MM.1S (cell line): ENCODE measurements around the gene ARFGEF3.

Source experiments
- DNase-seq: peaks from one replicate; pipeline ENCODE4 v3.0.0-alpha.2; 2015
- H2AFZ ChIP-seq: fragments of 300-600 bp; sonication (generic); 2 replicates; pipeline ENCODE4 v1.6.0; 2016; ENCODE audit warnings: antibody characterized with exemption, low read length
- H3F3A ChIP-seq: fragments of 300-600 bp; sonication (generic); 2 replicates; pipeline ENCODE4 v1.6.1; 2016; ENCODE audit warnings: mild to moderate bottlenecking, antibody characterized with exemption, low read length, moderate library complexity, mixed read lengths; ENCODE audit not compliant: insufficient read depth
- H3K27ac ChIP-seq: fragments of 300-600 bp; sonication (generic); 2 replicates; pipeline ENCODE4 v1.5.1; 2016; ENCODE audit warnings: mild to moderate bottlenecking, low read length
- H3K27me3 ChIP-seq: fragments of 300-600 bp; sonication (generic); replicated peaks from 2 replicates; pipeline ENCODE4 v1.6.0; 2016; ENCODE audit warnings: low read length; ENCODE audit not compliant: insufficient read depth
- H3K36me3 ChIP-seq: fragments of 300-600 bp; sonication (generic); replicated peaks from 2 replicates; pipeline ENCODE4 v1.6.1; 2016; ENCODE audit warnings: mild to moderate bottlenecking, low read length, mixed read lengths; ENCODE audit not compliant: insufficient read depth
- H3K4me1 ChIP-seq: fragments of 300-600 bp; sonication (generic); 2 replicates; pipeline ENCODE4 v1.6.1; 2016; ENCODE audit warnings: low read length, mixed read lengths
- H3K4me2 ChIP-seq: fragments of 300-600 bp; sonication (generic); 2 replicates; pipeline ENCODE4 v1.6.0; 2016; ENCODE audit warnings: low read depth, low read length
- H3K4me3 ChIP-seq: fragments of 300-600 bp; sonication (generic); 2 replicates; pipeline ENCODE4 v1.5.1; 2016; ENCODE audit warnings: low read length, mixed read lengths
- H3K79me2 ChIP-seq: fragments of 300-600 bp; sonication (generic); 2 replicates; pipeline ENCODE4 v1.6.1; 2016; ENCODE audit warnings: mixed run types, low read length, mixed read lengths
- H3K9ac ChIP-seq: fragments of 300-600 bp; sonication (generic); 2 replicates; pipeline ENCODE4 v1.6.1; 2016; ENCODE audit warnings: low read length, mixed read lengths
- H3K9me2 ChIP-seq: fragments of 300-600 bp; sonication (generic); replicated peaks from 2 replicates; pipeline ENCODE4 v1.6.1; 2016; ENCODE audit warnings: mild to moderate bottlenecking, low read length, mixed read lengths; ENCODE audit not compliant: insufficient read depth
- H3K9me3 ChIP-seq: fragments of 300-600 bp; sonication (generic); replicated peaks from 2 replicates; pipeline ENCODE4 v1.6.1; 2016; ENCODE audit warnings: mild to moderate bottlenecking, low read length, mixed read lengths; ENCODE audit not compliant: insufficient read depth
- H4K20me1 ChIP-seq: fragments of 300-600 bp; sonication (generic); 2 replicates; pipeline ENCODE4 v1.6.1; 2016; ENCODE audit warnings: mild to moderate bottlenecking, low read length, moderate library complexity, mixed read lengths; ENCODE audit not compliant: insufficient read depth
- EZH2 ChIP-seq: fragments of 300-600 bp; sonication (generic); optimal IDR thresholded peaks from 2 replicates; pipeline ENCODE3; 2017; ENCODE audit warnings: low read depth, mild to moderate bottlenecking, antibody characterized with exemption, low read length, mixed read lengths
- EZH2phosphoT487 ChIP-seq: fragments of 300-600 bp; sonication (generic); IDR thresholded peaks from 2 replicates; pipeline ENCODE4 v1.6.1; 2018; ENCODE audit warnings: antibody characterized with exemption, low read length
- TF ChIP-seq, protein P1 (sequence below): fragments of 300-600 bp; sonication (generic); IDR thresholded peaks from 2 replicates; pipeline ENCODE4 v1.5.1; 2016; ENCODE audit warnings: antibody characterized with exemption, low read length, mixed read lengths

ARFGEF3 gene

DNA sequence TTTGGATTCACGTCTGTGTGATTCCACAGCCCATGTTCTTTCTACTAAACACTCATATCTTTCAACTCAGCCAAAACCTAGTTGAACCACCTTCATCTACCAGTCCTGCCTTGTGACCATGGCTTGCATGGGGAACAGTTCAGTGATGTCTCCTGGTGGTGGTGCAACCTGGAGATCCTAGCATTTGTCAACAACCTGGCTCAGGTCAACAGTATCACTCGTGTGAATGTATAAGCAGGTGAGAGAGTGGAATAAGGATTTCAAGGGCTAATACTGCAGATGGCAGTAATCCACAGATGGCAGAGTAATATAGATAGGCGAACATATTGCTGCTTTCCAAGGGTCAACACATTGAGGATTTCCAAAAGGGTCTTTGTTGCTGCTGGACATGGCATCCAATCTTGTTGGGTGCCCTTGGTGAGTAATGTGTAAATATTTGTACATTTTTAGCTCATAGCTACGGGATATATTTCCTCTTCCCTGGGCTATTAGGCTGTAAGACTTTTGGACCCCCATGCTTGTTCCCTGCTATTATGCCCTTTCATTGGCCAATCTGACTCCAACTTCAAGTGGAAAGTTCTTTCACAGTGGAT, 43.1 kb downstream of the ARFGEF3 start:
- Histone ChIP-seq H4K20me1 (no peaks in the 10 kb centered on the region), H3K9me3 (no peaks in the 10 kb centered on the region), H3K36me3 (no peaks in the 10 kb centered on the region), H3K4me3 (no peak overlapping the region), H3K27me3 (no peaks in the 10 kb centered on the region), H3F3A (no peaks in the 10 kb centered on the region), H3K79me2 (no peaks in the 10 kb centered on the region), H3K4me1 (peaks cover 5% of the 10 kb centered on the region), H3K27ac (no peak overlapping the region), H2AFZ (no peak overlapping the region), H3K4me2 (no peak overlapping the region), H3K9me2 (no peaks in the 10 kb centered on the region), H3K9ac (no peak overlapping the region)
- TF ChIP-seq EZH2 (no peak), EZH2phosphoT487 (no peak)
- TF ChIP-seq, protein P1, sequence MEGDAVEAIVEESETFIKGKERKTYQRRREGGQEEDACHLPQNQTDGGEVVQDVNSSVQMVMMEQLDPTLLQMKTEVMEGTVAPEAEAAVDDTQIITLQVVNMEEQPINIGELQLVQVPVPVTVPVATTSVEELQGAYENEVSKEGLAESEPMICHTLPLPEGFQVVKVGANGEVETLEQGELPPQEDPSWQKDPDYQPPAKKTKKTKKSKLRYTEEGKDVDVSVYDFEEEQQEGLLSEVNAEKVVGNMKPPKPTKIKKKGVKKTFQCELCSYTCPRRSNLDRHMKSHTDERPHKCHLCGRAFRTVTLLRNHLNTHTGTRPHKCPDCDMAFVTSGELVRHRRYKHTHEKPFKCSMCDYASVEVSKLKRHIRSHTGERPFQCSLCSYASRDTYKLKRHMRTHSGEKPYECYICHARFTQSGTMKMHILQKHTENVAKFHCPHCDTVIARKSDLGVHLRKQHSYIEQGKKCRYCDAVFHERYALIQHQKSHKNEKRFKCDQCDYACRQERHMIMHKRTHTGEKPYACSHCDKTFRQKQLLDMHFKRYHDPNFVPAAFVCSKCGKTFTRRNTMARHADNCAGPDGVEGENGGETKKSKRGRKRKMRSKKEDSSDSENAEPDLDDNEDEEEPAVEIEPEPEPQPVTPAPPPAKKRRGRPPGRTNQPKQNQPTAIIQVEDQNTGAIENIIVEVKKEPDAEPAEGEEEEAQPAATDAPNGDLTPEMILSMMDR = no peak
- no peak for DNase-seq

DNA sequence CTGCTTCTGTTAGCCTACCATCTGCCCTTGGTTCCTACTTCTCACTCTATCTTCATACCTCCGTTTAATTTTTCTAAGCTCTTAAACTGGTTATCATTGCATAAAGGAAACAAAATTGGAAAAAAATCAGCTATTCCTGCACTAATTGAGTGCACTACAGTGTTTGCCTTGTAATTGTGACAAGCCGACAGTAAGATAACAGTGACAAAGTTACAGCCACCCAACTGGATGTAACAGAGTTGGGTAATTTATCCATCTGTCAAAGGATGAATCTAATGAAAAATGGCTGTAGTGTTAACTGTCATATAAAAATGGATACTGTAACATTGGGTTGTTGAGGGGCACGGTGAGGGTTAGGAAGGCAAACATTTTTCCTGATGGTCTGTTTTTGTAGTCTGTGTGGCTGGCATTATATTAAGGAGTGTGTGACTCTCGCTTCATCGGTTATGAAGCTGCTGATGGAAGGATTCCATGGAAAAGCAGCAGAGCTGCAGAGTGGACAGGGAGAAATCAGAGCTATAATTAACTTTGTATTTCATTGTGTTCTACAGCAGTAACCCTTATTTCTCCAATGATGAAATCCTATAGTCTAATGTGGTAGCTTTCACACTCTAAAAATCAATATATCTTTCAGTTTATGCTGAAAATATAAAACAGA, 43.8 kb downstream of the ARFGEF3 start:
- no peak overlapping the region for H3K4me3 ChIP-seq
- peaks cover 5% of the 10 kb centered on the region for H3K4me1 ChIP-seq
- no peaks in the 10 kb centered on the region for H3K9me2 ChIP-seq
- no peaks in the 10 kb centered on the region for H3F3A ChIP-seq
- H2AFZ ChIP-seq = no peak overlapping the region
- TF ChIP-seq EZH2phosphoT487 = no peak
- TF ChIP-seq, protein P1 = no peak
- no peak for TF ChIP-seq EZH2
- no peaks in the 10 kb centered on the region for H4K20me1 ChIP-seq
- no peak overlapping the region for H3K4me2 ChIP-seq
- no peak for DNase-seq
- H3K79me2 ChIP-seq = no peaks in the 10 kb centered on the region
- no peaks in the 10 kb centered on the region for H3K36me3 ChIP-seq
- H3K27ac ChIP-seq = no peak overlapping the region
- no peak overlapping the region for H3K9ac ChIP-seq
- H3K9me3 ChIP-seq = no peaks in the 10 kb centered on the region
- no peaks in the 10 kb centered on the region for H3K27me3 ChIP-seq

DNA sequence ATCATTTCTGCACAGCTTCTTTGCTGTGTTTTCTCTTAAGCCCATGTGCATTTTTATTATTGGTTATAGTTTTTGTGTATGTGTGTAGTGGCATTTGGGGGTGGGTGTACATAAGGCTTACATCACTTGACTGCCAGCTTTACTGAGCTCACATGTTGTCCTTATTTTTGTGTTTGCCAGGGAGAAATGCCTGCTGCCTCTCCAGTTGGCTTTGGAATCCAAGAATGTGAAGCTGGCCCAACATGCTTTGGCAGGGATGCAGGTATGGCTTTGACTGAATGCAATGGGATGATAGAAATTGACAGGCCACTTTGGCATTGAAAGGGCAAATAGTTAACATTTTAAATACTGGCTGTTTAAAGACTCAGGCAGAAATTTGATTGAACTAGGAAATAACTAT, 45.1 kb downstream of the ARFGEF3 start:
- Histone ChIP-seq H3K27me3 (no peaks in the 10 kb centered on the region), H2AFZ (no peak overlapping the region), H3K79me2 (no peaks in the 10 kb centered on the region), H3F3A (no peaks in the 10 kb centered on the region), H3K9me2 (no peaks in the 10 kb centered on the region), H3K4me1 (peaks cover 5% of the 10 kb centered on the region), H3K9ac (no peak overlapping the region), H3K4me2 (no peak overlapping the region), H3K27ac (no peak overlapping the region), H3K4me3 (no peak overlapping the region), H3K36me3 (no peaks in the 10 kb centered on the region), H3K9me3 (no peaks in the 10 kb centered on the region), H4K20me1 (no peaks in the 10 kb centered on the region)
- DNase-seq = no peak
- no peak for TF ChIP-seq EZH2phosphoT487
- TF ChIP-seq, protein P1 = no peak
- no peak for TF ChIP-seq EZH2
